Activated CD4-positive, alpha-beta T cell treated with anti-CD3 and anti-CD28 coated beads, Interleukin-2, amount 50 U/mL, for 4 hours (primary cell): ENCODE data around the gene SCUBE1.
"Not testable (repeated sequence)": the region's sequence is repeated elsewhere in the genome, so short reads cannot be mapped to it uniquely, and the experiment has no call there.

Source experiments
- DNase-seq, 2 experiments: peaks; one replicate each; pipeline ENCODE4 v3.0.0-alpha.2; 2020

SCUBE1 gene

DNA sequence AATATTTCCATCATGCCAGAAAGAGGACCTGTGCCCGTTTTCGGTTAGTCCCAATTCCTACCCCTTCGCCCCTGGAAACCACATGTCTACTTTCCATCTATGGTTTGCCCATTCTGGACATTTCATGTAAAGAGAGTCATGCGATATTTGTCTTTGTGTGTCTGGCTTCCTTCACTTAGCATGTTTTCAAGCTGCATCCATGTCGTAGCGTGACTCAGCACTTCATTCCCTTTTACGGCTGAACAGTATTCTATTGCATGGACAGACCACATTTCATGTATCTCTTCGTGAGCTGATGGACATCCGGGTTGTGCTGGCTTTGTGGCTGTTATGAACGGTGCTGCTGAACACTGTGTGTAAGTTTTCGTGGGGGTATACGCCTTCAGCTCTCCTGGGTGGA lies 43.4 kb downstream of the SCUBE1 start:
- no peak for DNase-seq

DNA sequence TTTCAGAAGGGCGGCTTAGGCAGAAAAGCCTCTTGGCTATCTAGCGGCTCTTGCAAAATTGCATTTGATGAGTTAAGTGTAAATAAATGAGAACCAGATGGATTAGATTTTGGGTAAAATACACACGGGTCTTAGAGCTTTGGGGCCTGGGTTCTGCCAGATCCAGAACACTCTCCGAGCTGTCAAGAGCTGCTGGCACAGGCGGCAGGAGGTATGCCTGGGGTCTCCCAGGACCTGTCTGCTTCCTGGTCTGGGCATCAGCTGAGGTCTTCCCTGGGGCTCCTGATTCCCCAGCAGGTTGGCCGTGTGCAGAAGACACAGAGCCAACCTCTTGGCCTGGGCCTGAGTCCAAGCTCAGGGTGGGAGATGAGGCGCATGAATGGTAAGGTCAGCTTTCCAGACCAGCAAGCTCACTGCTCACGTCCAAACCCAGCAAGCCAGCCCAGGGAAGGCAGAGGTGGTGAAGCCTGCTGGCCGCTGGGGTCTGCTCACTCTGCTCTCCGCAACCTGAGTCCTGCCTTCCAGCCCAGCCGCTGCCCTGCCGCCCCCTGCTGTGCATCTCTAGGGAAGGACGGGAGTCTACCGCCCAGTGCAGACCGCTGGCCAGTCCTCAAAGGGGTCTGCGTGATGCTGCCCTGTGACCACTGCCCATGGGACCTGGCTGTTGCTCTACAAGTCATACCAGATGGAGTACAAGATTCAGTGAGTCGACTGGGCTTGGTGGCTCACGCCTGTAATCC lies 44.9 kb downstream of the SCUBE1 start:
- no peak for DNase-seq

DNA sequence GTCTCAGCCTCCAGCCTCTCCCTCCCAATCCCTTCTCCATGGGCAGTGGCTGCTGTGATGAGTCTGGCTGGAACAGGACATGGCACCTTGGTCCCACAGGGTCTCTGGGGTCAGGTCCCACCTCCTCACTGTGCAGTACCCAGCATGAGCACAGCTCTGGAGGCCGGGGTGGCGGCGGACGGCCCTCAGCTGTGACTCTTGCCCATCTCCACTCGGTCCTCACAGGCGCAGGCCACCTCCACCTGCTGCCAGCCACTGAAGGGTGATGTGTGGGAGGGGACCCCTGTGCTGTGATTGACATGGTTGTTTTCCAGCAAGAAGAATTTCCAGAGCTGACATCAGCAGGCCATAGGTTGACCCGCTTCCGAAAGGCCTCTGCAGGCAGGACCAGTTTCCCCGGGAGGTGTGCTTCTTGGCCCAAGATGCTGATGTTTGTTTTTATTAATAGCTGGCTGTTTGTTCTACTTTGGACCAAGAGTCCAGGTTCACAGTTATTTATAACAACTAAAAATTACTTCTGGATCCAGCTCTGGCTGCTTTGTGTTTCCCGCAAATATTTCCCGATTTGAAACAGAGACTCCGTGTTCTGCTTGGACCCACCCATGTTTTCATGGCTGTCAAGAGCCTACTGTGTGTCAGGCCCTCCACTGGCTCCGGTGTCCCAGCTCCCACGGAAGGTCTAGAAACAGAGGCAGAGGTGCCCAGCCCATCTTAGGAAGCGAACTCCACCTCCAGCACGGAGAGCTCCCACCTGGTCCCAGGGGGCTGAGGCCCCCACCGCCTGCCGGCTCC lies 45.7 kb downstream of the SCUBE1 start:
- DNase-seq, result no peak

DNA sequence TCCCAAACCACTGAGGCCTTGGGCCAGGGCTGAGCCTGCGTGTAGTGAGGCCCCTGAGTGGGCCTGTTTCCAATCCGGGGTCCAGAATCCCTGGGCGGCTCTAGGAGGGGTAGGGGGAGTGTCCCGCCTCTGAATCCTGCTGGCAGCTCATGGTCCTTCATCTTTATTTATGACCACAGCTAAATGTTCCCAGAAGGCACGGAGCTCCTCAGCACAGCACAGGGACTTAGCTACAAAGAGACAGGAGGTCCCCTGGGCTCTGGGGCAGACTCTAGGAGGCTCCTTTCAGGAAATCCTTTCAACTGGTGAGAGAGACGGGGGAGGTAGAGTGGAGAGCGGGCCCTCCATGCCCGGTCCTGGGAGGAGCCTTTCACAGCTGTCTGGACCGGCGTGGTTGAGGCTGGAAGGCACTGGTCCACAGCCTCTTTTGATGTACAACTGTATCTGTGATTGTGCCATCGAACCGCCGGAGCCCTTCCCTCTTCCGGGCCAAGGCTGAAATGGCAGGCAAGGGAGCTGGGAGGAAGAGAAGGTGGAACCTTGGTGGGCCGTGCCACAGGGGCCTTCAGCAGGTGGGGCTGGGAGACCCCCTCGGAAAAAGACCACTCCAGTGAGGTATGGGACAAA lies 46.8 kb downstream of the SCUBE1 start:
- no peak for DNase-seq

DNA sequence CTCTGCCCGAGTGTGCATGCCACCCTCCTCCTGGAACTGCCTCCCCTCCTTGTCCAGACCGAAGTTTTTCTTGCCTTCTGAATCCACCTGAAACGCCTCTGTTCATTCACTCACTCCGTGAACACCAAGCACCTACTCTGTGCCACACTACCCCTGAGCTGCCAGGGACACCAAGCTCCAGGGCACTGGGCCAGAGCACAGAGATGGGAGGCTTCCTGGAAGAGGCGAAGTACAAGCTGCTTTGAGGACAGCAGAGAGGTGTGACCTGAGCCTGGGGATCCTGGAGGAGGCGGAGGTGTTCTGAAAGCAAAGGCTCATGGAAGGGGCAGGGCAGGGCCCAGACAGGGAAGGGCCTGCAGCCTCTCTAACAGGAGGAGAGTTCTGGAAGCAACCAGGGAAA lies 47.5 kb downstream of the SCUBE1 start:
- DNase-seq, result no peak

DNA sequence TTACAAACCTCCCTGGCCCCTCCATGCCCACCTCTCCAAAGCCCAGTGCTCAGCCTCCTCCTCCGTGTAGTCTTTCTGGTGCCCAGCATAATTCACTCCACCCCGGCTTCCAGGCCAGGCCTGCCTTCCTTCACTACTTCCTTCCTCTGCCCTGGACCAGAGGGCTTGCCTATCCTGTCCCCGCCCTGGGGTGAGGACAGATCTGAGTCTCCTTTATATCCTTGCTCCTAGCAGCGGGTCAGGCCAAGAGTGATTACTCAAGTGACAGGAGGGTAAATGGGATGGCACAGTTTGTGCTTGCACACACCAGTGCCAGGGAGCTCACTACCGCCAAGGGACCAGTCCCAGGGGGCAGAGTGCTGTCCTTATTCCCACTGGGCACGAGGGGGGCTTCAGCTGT lies 48.0 kb downstream of the SCUBE1 start:
- no peak for DNase-seq

DNA sequence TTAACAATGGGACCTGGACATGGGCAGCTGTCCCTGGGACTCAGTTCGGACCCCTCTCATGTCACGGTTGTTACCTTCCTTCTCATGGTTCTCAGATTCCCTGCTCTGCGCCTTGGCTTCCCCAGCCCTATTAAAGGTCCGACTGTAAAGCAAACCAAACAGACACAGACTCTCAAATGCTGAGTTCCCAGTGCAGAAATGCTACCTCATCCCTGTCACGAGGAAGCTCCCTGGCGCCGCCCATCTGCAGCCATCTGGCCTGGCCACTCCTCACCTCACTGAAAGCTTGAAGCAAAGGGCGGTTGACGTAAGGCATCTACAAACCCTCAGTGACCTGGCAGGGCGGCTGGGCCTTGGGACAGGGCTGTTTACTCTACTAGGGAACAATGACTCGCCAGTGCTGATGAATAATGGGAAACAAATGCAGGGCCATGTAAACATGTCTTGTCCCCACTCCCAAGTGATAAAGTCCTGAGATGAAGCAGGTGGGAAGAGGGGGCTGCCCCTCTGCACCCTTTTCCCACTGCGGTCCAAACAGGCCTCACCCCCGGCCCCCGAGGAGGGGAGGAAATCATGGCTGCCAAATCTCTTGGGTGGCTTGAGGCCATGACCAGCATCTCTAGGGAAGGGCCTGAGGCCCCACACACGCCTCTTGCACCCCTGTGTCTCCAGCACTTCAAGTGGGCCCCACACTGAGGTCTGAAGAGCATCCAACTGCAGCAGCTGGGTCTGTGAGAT lies 49.3 kb downstream of the SCUBE1 start:
- DNase-seq, result no peak

DNA sequence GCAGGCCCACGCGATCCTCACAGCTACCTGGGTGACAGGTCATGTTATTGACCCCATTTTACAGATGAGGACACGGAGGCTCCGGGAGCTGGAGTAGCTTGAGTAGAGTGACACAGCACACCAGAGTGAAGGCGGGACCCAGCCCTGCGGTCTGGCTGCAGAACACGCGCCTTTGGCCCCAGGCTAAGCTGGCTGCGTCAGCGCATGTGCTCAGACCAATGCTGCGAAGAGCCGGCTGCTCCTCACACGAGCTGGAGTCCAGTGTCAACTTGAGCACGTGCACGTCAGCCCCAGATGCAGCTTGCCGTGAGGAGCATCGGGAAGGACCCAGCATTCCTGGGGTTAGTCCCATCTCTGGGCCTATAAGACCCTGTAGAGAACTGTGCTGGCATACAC lies 49.9 kb downstream of the SCUBE1 start:
- DNase-seq, result no peak

DNA sequence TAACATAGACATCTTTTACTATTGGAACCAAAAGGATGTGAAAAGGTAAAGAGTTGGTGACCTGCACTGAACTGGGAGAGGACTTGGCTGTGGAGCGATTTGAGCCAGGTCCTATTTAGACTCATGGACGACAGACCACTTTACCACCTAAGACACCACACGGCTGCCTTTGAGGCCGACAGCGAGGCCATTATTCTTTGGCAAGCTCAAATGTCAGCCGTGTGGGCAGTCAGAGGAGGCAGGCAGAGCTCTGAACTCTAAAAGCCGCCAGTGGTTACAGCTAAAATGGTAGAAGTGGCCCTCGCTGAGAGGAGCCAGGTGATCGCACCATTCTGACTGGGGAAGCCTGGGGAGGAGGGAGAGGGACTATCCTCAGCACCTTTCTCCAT lies 50.5 kb downstream of the SCUBE1 start:
- no peak for DNase-seq

DNA sequence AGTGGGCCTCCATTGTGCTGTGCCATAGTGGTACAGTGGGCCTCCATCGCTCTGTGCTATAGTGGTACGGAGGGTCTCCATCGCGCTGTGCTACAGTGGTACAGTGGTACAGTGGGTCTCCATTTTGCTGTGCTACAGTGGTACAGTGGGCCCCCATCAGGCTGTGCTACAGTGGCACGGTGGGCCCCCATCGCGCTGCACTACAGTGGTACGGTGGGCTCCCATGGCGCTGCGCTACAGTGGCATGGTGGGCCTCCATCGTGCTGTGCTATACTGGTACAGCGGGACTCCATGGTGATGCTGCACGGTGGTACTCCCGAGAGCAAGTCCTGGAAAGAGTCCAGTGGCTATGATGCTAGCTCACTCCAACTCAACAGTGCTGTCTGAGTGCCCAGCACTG lies 51.8 kb downstream of the SCUBE1 start:
- no peak for DNase-seq

DNA sequence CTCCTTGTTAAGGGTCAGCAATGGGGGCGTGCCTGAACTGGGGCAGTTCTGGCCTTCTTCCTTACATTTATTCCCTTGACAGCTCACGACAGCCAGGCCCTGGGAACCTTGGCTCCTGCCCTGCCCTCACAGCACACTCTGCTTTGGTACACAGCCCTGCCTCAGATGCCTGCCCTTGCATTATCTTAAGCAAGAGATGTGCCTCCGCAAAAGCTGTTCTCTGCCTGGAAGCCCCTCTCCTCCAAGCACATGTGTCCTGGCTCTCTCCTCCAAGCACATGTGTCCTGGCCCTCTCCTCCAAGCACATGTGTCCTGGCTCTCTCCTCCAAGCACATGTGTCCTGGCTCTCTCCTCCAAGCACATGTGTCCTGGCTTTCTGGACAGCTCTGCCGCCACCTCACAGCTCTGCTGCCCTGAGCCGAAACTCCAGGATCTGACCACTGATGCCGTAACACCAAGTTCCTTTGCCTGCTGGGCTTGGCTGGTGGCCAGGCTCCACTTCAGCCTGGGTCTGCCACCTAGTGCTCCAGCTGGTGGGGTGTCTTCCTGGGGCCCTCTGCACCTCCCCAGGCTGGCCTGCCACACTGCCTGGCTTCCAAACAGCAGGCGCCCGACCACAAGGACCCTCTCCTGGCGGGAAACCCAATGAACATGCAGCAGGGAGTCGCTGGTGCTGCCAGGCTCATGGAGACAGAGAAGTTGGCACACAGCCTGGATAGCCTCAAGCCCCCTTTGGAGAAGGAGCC lies 53.0 kb downstream of the SCUBE1 start:
- no peak for DNase-seq

DNA sequence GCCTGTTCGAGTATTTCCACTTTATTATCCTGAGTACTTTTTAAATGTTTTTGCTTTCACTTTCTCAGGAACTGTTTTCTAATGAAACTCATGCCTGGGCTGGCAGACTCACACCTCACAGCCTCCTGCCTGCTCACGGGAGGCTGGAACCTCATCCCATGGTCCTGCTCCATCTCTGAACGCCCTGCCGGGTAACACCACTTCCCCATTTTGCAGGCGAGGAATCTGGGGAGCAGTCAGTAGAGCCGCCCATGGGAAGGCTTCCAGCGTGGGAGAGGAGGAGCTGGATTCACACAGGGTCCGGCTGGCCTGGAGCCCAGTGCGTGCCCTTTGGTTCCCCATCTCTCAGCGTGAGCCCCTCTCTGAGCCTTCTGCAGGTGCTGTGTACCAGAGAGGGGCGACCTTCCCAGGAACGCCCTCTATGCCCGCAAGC lies 53.6 kb downstream of the SCUBE1 start:
- DNase-seq, result no peak

DNA sequence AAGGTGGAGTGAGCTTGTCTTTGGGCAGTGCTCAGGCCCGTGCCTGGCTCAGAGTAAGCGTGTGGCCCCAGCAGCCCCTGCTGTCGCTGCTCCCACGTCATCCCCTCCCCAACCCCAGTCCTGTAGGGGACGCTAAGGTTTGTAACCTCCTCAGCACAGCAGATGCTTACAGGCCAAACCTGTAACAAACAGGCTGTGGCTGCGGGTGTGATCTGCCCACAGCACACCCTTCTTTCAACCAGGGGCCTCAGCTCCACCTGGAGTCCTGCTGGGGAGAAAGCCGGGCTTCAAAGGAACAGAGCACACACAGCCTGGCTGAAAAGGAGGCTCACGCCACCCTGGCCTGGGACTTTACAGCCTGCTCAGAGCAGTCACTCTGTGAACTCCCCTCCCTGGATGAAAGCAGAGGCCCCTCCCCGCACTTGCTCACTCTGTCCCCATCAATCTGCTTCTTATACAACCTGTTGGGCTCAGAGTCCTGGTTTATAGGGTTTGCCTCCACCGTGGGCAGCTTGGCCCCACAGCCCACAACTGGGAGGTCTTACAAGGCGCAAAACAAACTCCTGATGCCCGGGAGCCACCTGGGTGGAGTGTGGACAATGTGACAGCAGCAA lies 54.3 kb downstream of the SCUBE1 start:
- DNase-seq, result no peak

DNA sequence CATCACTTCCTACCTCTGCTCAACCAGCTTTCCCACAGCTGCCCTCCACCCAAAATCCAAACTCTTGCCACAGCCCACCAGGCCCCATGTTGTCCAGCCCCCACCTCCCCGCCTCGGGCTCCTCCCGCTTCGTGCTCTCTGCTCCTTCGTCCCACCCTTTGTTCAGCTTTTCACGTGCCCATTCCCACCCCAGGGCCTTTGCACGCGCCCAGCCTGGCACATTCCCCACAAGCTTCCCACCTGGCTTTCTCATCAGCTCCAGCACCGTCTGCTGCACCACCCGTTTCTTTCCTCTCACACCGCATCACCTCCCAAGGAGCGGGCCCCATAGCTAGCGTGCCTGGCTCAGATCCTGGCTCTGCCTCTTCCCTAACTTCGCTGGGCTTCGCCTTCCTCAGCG lies 54.8 kb downstream of the SCUBE1 start:
- DNase-seq, result no peak

DNA sequence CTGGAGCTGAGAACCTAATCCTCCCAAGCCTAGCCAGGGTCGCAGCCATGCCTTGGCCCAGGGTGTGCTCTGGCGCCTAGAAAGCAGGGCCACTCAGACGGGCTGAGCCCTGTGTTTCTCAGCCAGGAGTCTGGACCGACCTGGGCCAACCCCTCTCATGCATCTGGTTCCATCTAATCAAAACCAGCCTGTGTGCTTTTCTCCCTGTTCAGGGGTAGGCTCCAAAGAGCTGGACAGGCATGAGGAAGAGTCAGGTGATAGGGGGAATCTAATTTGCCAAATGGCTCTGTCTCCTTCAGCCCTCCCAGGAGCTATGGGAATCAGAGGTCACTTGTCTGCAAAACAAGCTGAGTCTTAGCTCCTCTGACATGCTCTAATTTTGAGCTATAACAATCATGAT lies 55.7 kb downstream of the SCUBE1 start:
- DNase-seq, result no peak

DNA sequence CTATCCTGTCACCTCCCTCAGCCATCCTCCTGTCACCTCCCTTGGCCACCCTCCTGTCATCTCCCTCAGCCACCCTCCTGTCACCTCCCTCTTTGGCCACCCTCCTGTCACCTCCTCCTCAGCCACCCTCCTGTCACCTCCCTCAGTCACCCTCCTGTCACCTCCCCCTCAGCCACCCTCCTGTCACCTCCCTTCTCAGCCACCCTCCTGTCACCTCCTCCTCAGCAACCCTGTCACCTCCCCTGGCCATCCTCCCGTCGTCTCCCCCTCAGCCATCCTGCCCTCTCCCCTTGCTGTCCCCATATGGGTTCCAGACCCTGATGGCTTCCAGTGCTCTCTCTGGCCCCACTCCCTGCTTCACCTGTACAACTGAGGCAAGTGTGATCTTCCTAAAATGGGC lies 61.8 kb downstream of the SCUBE1 start:
- no peak for DNase-seq

DNA sequence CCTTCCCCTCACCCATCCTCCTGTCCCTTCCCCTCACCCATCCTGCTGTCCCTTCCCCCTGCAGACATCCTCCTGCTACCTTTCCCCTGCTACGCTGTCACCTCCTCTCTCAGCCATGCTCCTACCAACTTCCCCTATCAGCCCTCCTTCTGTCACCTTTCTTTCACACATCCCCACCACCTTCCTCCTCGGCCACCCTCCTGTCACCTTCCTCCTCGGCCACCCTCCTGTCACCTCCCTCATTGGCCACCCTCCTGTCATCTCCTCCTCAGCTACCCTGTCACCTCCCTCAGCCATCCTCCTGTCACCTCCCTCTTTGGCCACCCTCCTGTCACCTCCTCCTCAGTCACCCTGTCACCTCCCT lies 62.7 kb downstream of the SCUBE1 start:
- not testable (repeated sequence) for DNase-seq

DNA sequence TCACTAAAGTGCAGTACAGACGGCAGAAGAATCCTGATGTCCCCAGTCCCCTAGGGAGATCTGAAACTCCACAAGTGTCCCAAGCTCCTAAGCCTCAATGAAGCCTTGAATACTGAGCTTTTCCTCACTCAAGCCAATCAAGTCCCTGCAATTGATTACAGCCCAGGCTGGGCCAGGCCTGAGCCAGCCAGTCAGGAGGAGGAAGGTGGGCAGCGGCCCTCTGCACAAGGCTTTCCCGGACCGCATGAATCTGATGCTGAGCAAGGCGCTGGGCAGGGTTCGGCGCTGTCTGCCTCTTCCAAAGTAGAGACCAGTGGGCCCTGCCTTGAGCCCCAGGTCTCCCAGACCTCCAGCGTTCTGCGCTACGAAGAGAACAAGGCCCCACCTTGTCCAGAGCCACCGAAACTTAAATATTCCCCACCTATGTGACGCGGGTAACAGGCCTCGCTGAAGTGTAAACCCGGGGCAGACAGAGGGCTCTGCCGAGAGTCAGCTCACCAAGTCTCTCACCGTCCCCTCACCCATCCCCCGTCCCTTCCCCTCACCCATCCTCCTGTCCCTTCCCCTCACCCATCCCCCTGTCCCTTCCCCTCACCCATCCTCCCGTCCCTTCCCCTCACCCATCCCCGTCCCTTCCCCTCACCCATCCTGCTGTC lies 63.2 kb downstream of the SCUBE1 start:
- DNase-seq, result no peak

DNA sequence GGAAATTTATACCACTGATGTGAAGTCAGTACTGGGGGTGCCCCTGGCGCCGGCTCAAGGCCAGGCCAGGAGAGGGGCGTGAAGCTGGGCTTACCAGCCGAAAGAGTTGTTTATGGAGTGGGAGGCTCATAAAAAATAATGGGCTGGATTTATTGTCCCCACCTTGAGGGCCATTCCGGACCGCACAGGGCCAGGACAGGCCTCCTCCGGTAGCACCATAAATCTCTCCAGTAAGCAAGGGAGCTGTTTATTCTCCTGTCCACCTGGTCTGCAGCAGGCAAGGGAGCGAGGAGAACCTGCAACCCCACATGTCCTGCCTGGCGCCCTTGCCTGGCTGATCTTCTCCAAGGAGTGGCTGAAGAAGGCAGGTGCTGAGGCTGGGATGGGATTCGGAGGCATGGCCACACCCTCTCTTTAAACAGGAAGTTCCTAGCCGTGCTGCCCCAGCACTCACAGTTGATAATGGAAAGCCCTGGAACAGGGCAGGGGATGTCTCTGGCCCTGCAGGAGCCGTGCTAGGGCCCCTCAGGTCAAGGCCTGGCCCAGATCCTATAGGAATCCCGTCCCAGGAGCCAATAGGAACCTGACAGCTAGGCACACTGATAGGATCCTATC lies 65.1 kb downstream of the SCUBE1 start:
- DNase-seq, result no peak

DNA sequence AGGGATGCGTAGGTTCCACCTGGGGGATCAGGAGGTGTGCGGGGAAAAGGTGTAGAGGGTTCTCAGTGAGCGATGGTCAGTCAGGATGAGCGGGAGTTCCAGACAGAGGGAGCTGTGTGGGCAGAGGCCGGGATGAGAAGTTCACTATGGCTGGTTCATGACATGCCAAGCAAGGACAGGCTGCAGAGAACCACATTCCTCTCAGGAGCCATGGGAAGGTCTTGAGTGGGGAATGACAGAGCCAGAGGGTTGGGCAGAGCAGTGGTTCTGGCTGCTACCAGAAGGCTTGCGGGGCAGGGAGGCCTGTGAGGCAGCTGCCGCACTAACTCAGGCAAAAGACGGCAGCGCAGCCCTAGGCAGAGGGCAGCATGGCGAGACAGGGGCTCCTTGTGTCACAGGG lies 66.1 kb downstream of the SCUBE1 start:
- DNase-seq, result no peak

DNA sequence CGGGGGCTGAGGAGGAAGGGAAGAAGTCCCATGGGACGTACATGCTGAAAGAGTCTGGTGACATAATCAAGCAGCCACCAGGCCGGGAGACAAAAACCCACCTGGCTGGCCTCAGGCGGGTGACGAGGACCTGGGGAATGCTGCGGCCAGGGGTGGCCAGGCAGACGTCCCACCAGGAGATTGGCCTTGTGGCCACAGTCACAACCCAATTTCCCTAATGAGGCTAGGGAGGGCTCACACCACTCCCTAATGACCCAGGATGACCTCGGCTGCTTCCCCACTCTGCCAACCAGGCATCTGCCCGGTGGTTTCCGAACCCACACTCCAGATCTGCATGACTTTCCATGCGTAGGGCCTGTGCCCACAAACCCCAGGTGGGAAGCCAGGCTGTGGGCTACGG lies 66.9 kb downstream of the SCUBE1 start:
- DNase-seq, result no peak
